Measurements from ENCODE around the gene DNAH14. TPM values are rescaled to one million over a fixed set of nuclear protein-coding genes. Genes with fewer than 3 reads are reported as not detected.

The DNAH14 gene
- total and polyA plus RNA-seq, 2 experiments from 2014 or later, result 14.7 to 46.1 TPM

DNA sequence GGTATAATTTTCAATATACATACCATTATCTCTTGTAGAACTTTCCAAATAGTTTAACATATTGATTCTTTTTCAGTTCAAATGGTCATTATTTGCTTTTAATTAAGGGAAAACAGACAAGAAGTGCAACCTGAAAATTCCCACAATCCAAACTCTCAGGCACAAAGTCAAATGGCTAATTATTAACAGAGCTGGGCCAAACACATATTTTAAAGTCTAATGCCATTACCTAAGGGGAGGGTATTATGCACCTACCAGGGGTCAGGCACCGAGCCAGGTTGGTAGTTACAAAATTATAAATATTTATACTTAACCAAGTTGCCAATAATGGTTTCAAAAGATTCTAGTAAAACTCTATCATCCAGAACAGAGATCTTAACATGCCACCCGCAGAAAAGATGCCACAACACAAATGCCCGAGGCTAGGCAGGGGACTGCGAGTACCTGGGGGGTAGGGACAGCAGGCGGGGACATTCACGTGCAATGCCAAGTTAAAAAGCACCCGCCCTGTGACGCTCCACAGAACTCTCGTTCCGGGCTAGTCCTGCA lies 483.4 kb downstream of the DNAH14 start:
- Histone ChIP-seq H3K4me3 (no peak overlapping the region), H3K79me2 (peaks cover 63% of the 10 kb centered on the region), H3K27ac (no peak overlapping the region), H3K4me2 (peak overlapping the region; percentile 49), H3K9me3 (ENCODE audit: low read depth) (no peaks in the 10 kb centered on the region), H3K36me3 (replicated peaks; ENCODE audit: insufficient read depth, low read depth) (no peaks in the 10 kb centered on the region), H3K4me1 (ENCODE audit: insufficient read depth) (peaks cover 3% of the 10 kb centered on the region), H2AFZ (no peak overlapping the region), H4K20me1 (ENCODE audit: insufficient read depth, poor library complexity, severe bottlenecking) (no peaks in the 10 kb centered on the region), H3K27me3 (no peaks in the 10 kb centered on the region), H3K9me2 (replicated peaks; ENCODE audit: insufficient read depth) (no peaks in the 10 kb centered on the region)
- DNase-seq (ENCODE audit: low spot score), result no peak
- WGBS (ENCODE audit: low lambda C conversion rate, missing lambda C conversion rate), result 60% methylated on average over 10 of the region's 10 CpGs
- TF ChIP-seq, protein P1, sequence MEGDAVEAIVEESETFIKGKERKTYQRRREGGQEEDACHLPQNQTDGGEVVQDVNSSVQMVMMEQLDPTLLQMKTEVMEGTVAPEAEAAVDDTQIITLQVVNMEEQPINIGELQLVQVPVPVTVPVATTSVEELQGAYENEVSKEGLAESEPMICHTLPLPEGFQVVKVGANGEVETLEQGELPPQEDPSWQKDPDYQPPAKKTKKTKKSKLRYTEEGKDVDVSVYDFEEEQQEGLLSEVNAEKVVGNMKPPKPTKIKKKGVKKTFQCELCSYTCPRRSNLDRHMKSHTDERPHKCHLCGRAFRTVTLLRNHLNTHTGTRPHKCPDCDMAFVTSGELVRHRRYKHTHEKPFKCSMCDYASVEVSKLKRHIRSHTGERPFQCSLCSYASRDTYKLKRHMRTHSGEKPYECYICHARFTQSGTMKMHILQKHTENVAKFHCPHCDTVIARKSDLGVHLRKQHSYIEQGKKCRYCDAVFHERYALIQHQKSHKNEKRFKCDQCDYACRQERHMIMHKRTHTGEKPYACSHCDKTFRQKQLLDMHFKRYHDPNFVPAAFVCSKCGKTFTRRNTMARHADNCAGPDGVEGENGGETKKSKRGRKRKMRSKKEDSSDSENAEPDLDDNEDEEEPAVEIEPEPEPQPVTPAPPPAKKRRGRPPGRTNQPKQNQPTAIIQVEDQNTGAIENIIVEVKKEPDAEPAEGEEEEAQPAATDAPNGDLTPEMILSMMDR (IDR thresholded peaks at IDR 0.05; ENCODE audit: poor library complexity), result no peak
- no peak for TF ChIP-seq EZH2 (IDR thresholded peaks at IDR 0.05; ENCODE audit: borderline replicate concordance)
- TF ChIP-seq EZH2phosphoT487 (IDR thresholded peaks at IDR 0.05; ENCODE audit: low read depth, severe bottlenecking, unreplicated experiment), result no peak

DNA sequence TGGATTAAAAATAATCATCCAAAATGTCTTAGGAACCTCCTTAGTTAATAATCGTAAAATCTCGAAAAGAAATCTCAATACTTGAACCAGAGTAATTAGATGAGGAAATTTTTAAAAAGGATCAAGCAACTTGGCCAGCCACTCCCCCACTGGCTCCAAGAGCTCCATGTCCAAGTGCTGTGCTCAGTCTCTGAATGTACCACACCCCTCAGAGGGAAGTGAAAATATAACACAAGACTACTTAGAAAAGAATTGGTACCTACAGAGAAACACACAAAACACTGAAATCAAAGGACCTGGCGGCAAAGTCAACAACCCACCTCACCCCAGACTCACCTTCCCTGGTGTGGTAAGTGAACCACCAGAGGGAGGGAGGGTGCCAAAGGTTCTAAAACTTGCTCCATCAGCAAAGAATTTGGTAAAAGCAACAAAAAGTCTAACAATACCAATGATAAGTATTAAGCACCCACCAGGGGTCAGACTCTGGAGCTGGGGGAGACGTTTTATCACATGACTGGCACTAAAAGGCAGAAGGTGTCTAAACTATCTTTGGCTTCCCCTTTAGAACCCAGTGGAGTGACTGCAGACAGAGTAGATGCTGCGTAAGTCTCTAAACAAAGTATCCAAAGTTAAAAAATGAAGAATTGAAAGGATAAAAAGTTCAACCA lies 484.4 kb downstream of the DNAH14 start:
- Histone ChIP-seq H3K27ac (no peak overlapping the region), H4K20me1 (ENCODE audit: insufficient read depth, poor library complexity, severe bottlenecking) (no peaks in the 10 kb centered on the region), H3K36me3 (replicated peaks; ENCODE audit: insufficient read depth, low read depth) (no peaks in the 10 kb centered on the region), H3K79me2 (peaks cover 68% of the 10 kb centered on the region), H3K27me3 (no peaks in the 10 kb centered on the region), H3K4me2 (no peak overlapping the region), H3K9me2 (replicated peaks; ENCODE audit: insufficient read depth) (no peaks in the 10 kb centered on the region), H3K4me1 (ENCODE audit: insufficient read depth) (peaks cover 11% of the 10 kb centered on the region), H3K4me3 (no peak overlapping the region), H3K9me3 (ENCODE audit: low read depth) (no peaks in the 10 kb centered on the region), H2AFZ (no peak overlapping the region)
- TF ChIP-seq, protein P1 (IDR thresholded peaks at IDR 0.05; ENCODE audit: poor library complexity), result no peak
- no peak for TF ChIP-seq EZH2 (IDR thresholded peaks at IDR 0.05; ENCODE audit: borderline replicate concordance)
- TF ChIP-seq EZH2phosphoT487 (IDR thresholded peaks at IDR 0.05; ENCODE audit: low read depth, severe bottlenecking, unreplicated experiment), result no peak
- WGBS (ENCODE audit: low lambda C conversion rate, missing lambda C conversion rate), result 87% methylated on average over 5 of the region's 5 CpGs
- DNase-seq (ENCODE audit: low spot score), result no peak

DNA sequence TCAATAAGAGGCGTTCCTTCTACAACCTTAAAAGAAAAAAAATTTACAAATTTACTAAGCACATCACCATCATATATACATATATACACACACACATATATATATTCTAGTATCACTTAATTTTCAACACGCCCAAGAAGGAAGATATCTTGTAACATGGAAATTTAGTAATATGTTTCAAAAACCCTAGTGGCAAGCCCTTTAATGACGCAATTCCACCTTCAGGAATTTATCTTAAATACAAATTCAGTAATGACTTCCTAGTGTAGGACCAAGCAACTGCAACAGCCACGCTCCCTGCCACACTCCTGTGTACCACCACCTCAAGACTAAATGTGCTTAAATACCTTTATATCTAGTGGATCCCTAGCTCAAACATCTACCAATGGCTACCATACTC lies 485.8 kb downstream of the DNAH14 start:
- no peak overlapping the region for H3K4me3 ChIP-seq
- H3K9me2 ChIP-seq (replicated peaks; ENCODE audit: insufficient read depth), result no peaks in the 10 kb centered on the region
- peaks cover 75% of the 10 kb centered on the region for H3K79me2 ChIP-seq
- no peak for DNase-seq (ENCODE audit: low spot score)
- WGBS (ENCODE audit: low lambda C conversion rate, missing lambda C conversion rate), result over 99% methylated on average over 4 of the region's 4 CpGs
- H2AFZ ChIP-seq, result no peak overlapping the region
- no peaks in the 10 kb centered on the region for H4K20me1 ChIP-seq (ENCODE audit: insufficient read depth, poor library complexity, severe bottlenecking)
- H3K27ac ChIP-seq, result no peak overlapping the region
- H3K4me1 ChIP-seq (ENCODE audit: insufficient read depth), result peaks cover 17% of the 10 kb centered on the region
- H3K4me2 ChIP-seq, result no peak overlapping the region
- H3K36me3 ChIP-seq (replicated peaks; ENCODE audit: insufficient read depth, low read depth), result no peaks in the 10 kb centered on the region
- no peaks in the 10 kb centered on the region for H3K27me3 ChIP-seq
- TF ChIP-seq EZH2 (IDR thresholded peaks at IDR 0.05; ENCODE audit: borderline replicate concordance) (no peak), EZH2phosphoT487 (IDR thresholded peaks at IDR 0.05; ENCODE audit: low read depth, severe bottlenecking, unreplicated experiment) (no peak)
- TF ChIP-seq, protein P1 (IDR thresholded peaks at IDR 0.05; ENCODE audit: poor library complexity), result no peak
- no peaks in the 10 kb centered on the region for H3K9me3 ChIP-seq (ENCODE audit: low read depth)
